HG03342 (cell line): ENCODE results near the gene RGS7BP.
"Not testable (repeated sequence)": the region's sequence is repeated elsewhere in the genome, so short reads cannot be mapped to it uniquely, and the experiment has no call there.

ENCODE experiments used
- ATAC-seq: cut with Tn5 transposase; IDR thresholded peaks from one replicate; pipeline ENCODE4 v1.9.1; 2021; ENCODE audit warnings: mild to moderate bottlenecking, moderate library complexity; ENCODE audit not compliant: unreplicated experiment

RGS7BP gene

DNA sequence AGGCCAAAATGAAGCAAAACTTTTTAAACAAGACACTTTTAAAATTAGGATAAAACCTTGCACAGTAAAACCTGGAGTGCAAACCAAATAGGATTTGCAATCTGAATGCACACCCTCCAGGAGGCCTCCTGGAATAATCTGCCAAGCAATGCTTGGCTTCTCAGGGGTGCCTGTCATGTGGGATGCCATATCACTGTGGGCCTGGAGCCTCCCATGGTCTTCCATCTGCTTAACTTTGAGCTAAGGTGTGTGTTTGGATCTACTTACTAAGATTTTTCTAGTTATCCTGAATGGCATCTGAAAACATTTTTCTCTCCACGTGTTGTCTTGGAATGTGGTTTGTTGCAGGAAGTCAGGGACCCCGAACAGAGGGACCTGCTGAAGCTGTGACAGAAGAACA, 52.1 kb downstream of the RGS7BP start:
- no peak for ATAC-seq

- ATAC-seq, result not testable (repeated sequence)
Measured at GRCh38 chr5:64558641-64559040, 52.8 kb downstream of the RGS7BP start.

GRCh38 chr5:64566310-64566916, 60.6 kb downstream of the RGS7BP start:
- ATAC-seq, result no peak

DNA sequence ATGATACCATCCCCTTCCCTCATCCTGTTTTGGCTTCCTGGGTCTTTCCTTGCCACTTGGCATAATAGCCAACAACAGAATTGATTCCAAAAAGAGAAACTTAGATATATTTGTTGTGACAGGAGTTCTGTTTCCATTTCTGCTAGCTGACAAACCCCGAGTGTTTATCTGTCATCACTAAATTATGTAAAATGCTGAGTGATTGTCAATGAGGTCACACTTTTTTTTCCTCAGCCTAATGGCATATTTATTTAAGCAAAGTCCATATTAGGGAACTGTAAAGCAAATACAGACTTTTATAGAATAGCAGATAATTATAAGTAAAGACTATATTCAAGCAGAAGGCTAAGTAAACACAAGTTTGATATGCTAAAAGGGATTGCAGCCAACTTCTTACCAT, 64.0 kb downstream of the RGS7BP start:
- ATAC-seq, result no peak

GRCh38 chr5:64570395-64570996, 64.7 kb downstream of the RGS7BP start:
- no peak for ATAC-seq

- no peak for ATAC-seq
Measured at GRCh38 chr5:64575561-64575960, 69.7 kb downstream of the RGS7BP start.

- no peak for ATAC-seq
Measured at GRCh38 chr5:64576250-64576649, 70.4 kb downstream of the RGS7BP start.

DNA sequence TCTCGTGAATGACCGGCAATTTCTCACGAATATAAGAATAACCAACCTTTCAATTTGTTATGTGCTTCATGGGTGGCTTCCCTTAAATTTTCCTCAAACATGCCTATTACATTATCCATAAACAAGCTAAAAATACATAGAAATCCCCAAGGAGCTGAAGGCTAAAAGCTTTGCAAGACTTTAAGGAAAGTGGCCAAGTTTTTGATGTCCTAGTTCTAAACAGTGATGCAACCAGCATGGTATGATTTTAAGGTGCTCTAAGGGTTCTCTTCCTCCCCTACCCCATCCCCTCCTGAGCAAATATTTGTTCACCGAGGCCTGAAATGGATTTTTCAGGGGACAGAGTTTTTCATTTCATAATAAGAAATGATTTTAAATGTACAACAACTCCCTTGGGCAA, 79.8 kb downstream of the RGS7BP start:
- no peak for ATAC-seq

GRCh38 chr5:64587370-64587769, 81.6 kb downstream of the RGS7BP start:
- ATAC-seq, result no peak

DNA sequence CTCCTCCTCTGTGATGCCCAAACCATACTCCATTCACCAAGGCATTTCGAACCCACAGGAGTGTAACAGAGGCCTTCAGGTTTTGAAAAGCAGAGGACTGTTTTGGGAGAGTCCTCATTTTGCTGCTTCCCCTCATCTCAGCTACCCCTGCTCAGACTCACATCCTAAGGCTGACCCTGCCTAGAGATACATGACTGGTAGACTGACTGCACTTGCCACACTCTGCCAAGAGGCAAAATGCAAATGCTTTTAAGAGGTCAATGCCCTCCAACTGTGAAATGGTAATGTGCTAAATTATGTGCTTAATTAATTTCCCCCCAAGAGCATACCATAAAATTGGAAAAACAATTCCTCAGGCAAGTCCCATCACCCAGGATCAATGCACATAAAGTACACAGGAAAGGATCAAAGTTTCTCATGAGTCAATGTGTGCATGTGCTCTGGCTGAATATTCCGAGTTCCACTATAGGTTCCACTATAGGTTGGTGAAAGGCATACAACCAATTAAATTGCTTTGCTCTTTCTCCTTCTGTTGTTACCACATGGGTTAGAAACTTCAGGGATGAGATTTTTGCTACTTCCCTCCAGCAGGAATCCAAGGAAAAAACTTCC, 87.0 kb downstream of the RGS7BP start:
- ATAC-seq, result no peak

DNA sequence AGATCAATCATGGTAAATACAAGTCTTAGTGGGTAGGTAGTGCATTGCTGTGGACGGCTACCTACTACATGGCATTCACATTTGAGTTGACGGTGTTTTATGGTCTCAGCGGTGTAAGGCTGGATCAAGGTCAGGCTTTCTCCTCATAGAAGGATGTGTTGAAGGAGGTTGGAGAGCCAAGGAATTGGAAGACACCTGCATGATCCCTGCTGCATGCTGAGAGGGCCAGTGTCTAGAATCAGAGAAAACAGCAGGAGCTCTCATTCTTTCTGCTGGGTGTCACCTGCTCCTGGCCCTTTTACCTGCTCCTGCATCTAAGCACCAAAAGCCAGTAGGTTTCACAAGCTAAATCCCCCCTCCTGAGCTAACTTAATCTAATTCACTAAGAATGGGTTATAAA, 88.2 kb downstream of the RGS7BP start:
- no peak for ATAC-seq

DNA sequence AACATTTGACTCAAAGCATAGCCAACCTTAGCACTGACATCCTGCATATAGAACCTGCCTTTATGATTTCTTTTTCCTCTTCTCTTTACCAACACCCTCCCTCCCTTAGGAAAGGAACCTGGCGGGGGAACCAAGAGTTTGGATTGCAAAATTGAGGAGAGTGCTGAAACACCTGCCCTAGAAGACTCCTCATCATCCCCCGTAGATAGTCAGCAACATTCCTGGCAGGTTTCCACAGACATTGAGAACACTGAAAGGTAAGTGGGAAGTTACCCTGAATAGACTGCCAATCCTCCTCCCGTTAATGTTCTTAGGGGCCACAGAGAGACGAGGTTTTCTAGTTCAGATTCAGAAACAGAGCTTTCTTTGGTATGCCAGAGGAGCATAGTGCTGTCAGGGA, 88.8 kb downstream of the RGS7BP start:
- ATAC-seq, result no peak

GRCh38 chr5:64595031-64595855, 89.4 kb downstream of the RGS7BP start:
- ATAC-seq, result no peak

- no peak for ATAC-seq
Measured at GRCh38 chr5:64599226-64599625, 93.4 kb downstream of the RGS7BP start.

GRCh38 chr5:64603676-64604075, 97.9 kb downstream of the RGS7BP start:
- ATAC-seq, result no peak

DNA sequence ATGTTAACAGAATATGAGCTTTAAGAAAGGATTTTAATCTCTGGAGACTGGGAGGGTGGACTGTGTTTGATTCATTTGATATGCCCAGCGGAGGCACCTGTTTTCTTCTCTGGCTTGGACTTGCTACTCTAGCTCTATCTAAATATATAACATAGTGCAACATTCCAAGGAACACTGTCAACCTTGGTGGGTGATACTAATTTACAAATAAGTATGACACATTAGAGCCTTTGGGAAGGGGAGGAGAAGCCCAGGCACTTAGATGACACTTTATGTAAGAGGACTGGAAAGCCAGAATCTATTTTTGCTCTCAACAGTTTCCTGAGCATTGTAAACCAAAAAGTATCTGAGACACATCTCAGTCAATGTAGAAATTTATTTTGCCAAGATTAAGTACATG, 101.1 kb downstream of the RGS7BP start:
- ATAC-seq, result no peak

GRCh38 chr5:64612344-64612961, 106.6 kb downstream of the RGS7BP start:
- ATAC-seq, result peak; percentile 44

DNA sequence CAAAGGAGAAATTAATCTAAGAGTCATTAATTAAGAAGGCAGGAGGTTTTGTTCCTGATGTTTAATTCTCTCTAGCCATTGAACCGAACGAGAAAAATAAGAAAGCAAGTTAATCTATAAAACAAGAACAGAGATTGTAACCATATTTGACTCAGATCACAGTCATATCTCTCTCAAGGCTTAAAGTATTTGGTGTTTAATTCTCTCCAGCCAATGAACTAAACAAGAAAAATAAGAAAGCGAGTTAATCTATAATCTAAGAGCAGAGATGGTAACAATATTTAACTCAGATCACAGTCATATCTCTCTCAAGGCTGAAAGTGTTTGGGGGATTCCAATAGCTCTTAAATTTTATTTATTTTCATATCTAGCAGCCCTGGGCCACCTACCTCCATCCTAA, 110.1 kb downstream of the RGS7BP start:
- ATAC-seq, result peak; percentile 69

DNA sequence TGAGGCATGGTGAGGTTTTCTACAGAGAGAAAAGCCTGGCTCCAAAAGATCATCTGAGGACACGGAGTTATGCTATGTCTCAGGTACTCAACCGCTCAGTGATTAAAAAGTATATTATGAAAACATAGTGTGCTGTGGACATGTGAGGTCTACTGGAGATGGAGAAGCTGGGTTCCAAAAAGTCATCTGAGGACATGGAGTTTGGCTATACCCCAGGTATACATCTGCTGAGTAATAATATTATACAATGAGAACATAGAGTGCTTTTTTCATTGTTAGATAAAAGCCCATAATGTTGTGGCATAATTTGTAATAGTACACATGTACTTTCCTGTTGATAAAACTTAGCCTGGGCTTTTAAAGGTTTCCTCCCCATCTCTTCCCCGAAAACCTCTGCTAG, 113.8 kb downstream of the RGS7BP start:
- no peak for ATAC-seq

GRCh38 chr5:64622991-64623390, 117.2 kb downstream of the RGS7BP start:
- ATAC-seq, result no peak

GRCh38 chr5:64625678-64626077, 119.9 kb downstream of the RGS7BP start:
- no peak for ATAC-seq
